ENCODE results near the gene PTPRD. TPM values are rescaled to one million over a fixed set of nuclear protein-coding genes. Genes with fewer than 3 reads are reported as not detected.

PTPRD gene
- total RNA-seq, 1 experiment from 2014 or later: 32.5 TPM

GRCh38 chr9:8916771-8917170 lies 1696.0 kb downstream of the PTPRD start:
- Mint-ChIP-seq H3K9me3 (no peaks in the 10 kb centered on the region), H3K27me3 (ENCODE audit: low read depth) (no peaks in the 10 kb centered on the region), H3K36me3 (ENCODE audit: insufficient read depth in 1 of 3, low read depth in 3 of 3) (no peaks in the 10 kb centered on the region), H3K27ac (no peak overlapping the region), H3K4me1 (no peaks in the 10 kb centered on the region), H3K4me3 (no peak overlapping the region)
- no peak overlapping the region for H2BK12ac ChIP-seq (ENCODE audit: insufficient read length, low read depth, low read length)
- no peak overlapping the region for H3K4ac ChIP-seq (ENCODE audit: low read depth, low read length)
- H3K4me1 ChIP-seq (ENCODE audit: insufficient read depth, low read length): no peaks in the 10 kb centered on the region
- no peak overlapping the region for H3K14ac ChIP-seq (ENCODE audit: insufficient read depth, low read length)
- H3K18ac ChIP-seq (ENCODE audit: insufficient read length, low read depth, low read length): no peak overlapping the region
- H3K9me3 ChIP-seq (ENCODE audit: control insufficient read depth, low read depth, low read length): no peaks in the 10 kb centered on the region
- no peak overlapping the region for H3K23ac ChIP-seq (ENCODE audit: insufficient read length, low read depth, low read length)
- DNase-seq: no peak
- H3K9ac ChIP-seq (ENCODE audit: extremely low read depth, insufficient read length, low read length): no peak overlapping the region
- no peak for TF ChIP-seq CTCF (conservative IDR thresholded peaks at IDR 0.05)
- H4K5ac ChIP-seq (ENCODE audit: insufficient read length, low read depth, low read length): no peak overlapping the region
- H2AFZ ChIP-seq (ENCODE audit: low read length): no peak overlapping the region
- H3K23me2 ChIP-seq (ENCODE audit: insufficient read length, low read depth, low read length, poor library complexity, severe bottlenecking): no peaks in the 10 kb centered on the region
- no peak overlapping the region for H2BK120ac ChIP-seq (ENCODE audit: low read depth, low read length, poor library complexity, severe bottlenecking)
- H4K8ac ChIP-seq (replicated peaks; ENCODE audit: insufficient read length, low read depth, low read length): no peak overlapping the region
- H3K4me2 ChIP-seq (ENCODE audit: insufficient read depth, insufficient read length, low read length): no peak overlapping the region
- H3K27ac ChIP-seq (ENCODE audit: insufficient read length, low read depth, low read length): no peak overlapping the region
- no peak overlapping the region for H2BK15ac ChIP-seq (ENCODE audit: low read depth, low read length)
- WGBS (ENCODE audit: extremely low coverage, insufficient read length, low lambda C conversion rate): no CpG with 5 or more reads among the region's 2 CpGs
- no peak overlapping the region for H3T11ph ChIP-seq (ENCODE audit: low read length)
- H4K91ac ChIP-seq (ENCODE audit: insufficient read length, low read depth, low read length): no peak overlapping the region
- H3K27me3 ChIP-seq (ENCODE audit: insufficient read depth, low read length): no peaks in the 10 kb centered on the region
- H3K79me1 ChIP-seq (ENCODE audit: insufficient read depth, low read depth, low read length, poor library complexity, severe bottlenecking): no peaks in the 10 kb centered on the region
- H2AK5ac ChIP-seq (ENCODE audit: insufficient read length, low read length): no peak overlapping the region
- H3K79me2 ChIP-seq (ENCODE audit: insufficient read depth, low read length): no peaks in the 10 kb centered on the region
- H2BK20ac ChIP-seq (ENCODE audit: low read depth, low read length, poor library complexity, severe bottlenecking): no peak overlapping the region
- no peaks in the 10 kb centered on the region for H4K20me1 ChIP-seq (ENCODE audit: control insufficient read depth, insufficient read depth, insufficient read length)
- no peak overlapping the region for H2BK5ac ChIP-seq (ENCODE audit: insufficient read length, low read length)
- no peak overlapping the region for H3K56ac ChIP-seq (ENCODE audit: insufficient read length, low read depth, low read length)

Measured in H9 (cell line).